GM12892 (cell line): ENCODE measurements around the gene ADCY9.

Experiments
- POLR2A ChIP-seq: IDR thresholded peaks from 2 replicates; pipeline ENCODE4 v1.6.1; 2011; ENCODE audit warnings: low read depth, low read length, control low read depth
- POLR2AphosphoS5 ChIP-seq: IDR thresholded peaks from 2 replicates; pipeline ENCODE4 v1.6.1; 2011; ENCODE audit warnings: low read depth, low read length, control low read depth

DNA sequence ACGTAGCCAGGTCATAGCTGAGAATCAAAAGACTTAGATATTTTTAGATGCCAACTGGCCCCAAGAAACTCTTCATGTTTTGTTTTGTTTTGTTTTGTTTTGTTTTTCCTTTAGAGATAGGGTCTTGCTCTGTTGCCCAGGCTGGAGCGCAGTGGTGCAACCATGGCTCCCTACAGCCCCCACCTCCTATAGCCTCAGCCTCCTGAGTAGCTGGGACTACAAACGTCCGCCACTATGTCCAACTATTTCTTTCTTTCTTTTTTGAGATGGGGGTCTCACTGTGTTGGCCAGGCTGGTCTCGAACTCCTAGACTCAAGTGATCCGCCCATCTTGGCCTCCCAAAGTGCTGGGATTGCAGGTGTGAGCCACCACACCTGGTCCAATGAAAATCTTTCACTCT is 107.1 kb downstream of the ADCY9 start:
- TF ChIP-seq POLR2AphosphoS5 (no peak), POLR2A (no peak)
